Liver (tissue), 3 donors: Measurements from ENCODE around the gene EXOC6B.

Source experiments
- ATF3 ChIP-seq: IDR thresholded peaks from 2 replicates; pipeline ENCODE4 v1.6.1; 2016; ENCODE audit warnings: antibody characterized with exemption
- CTCF ChIP-seq: fragments of 150-350 bp; IDR thresholded peaks from 2 replicates; pipeline ENCODE4 v1.5.1; 2017; ENCODE audit warnings: improper control_type of control experiment, low read depth, low read length; ENCODE audit not compliant: missing input control
- HNF4G ChIP-seq: IDR thresholded peaks from 2 replicates; pipeline ENCODE4 v1.6.1; 2016; ENCODE audit warnings: antibody characterized with exemption
- REST ChIP-seq: IDR thresholded peaks from 2 replicates; pipeline ENCODE4 v1.6.1; 2016; ENCODE audit warnings: antibody characterized with exemption, mild to moderate bottlenecking
- SP1 ChIP-seq: IDR thresholded peaks from 2 replicates; pipeline ENCODE4 v1.6.1; 2018; ENCODE audit warnings: antibody characterized with exemption, mild to moderate bottlenecking
- TAF1 ChIP-seq: conservative IDR thresholded peaks from 2 replicates; pipeline ENCODE4 v1.6.1; 2016; ENCODE audit warnings: antibody characterized with exemption, mild to moderate bottlenecking
- YY1 ChIP-seq: IDR thresholded peaks from 2 replicates; pipeline ENCODE4 v1.6.1; 2016; ENCODE audit warnings: antibody characterized with exemption, mild to moderate bottlenecking
- donor health status: healthy.
- donor health status: healthy.

- TF ChIP-seq YY1: no peak
- TF ChIP-seq CTCF: no peak
- TF ChIP-seq REST: no peak
- TF ChIP-seq ATF3: no peak
- no peak for TF ChIP-seq SP1
- TF ChIP-seq HNF4G: no peak
- TF ChIP-seq TAF1: no peak
Observed at GRCh38 chr2:72638600-72639211, 187.1 kb downstream of the EXOC6B start.
